Measurements from ENCODE around the gene SCG3. TPM values are rescaled to one million over a fixed set of nuclear protein-coding genes. Genes with fewer than 3 reads are reported as not detected.

Gene SCG3
- total and polyA plus RNA-seq, 2 of the 4 experiments (the other 2 are of a cell fraction): 0.02 TPM; not detected in 1

DNA sequence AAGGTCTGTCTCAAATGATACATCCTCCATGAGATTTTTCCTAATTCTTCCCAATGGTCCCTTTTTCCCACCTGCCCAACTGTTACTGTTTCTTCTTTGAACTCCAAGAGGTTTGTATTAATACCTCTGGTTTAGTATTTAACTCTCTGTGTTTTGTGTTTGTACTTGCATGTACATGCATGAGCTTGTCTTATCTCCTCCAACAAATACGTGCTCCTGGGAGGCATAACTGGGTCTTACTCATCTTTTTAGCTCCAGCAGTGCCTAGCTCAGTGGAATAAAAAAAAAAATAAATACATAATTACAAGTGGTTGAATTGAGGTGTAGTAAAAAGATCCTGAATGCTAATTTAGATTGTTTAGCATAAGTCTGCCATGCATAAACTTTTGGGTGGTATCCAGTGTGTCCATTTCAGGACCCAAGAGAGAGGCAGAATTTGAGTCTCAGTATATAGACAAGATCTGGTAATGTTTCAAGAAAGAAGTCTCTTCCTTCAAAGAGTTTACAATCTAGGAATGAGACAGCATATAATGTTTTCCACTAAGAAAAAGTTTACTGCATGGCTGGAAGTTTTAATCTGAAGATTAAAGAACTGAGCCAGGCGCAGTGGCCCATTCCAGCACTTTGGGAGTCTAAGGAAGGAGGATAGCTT is 57.9 kb downstream of the SCG3 start:
- no peak overlapping the region for H2BK15ac ChIP-seq (ENCODE audit: low read depth, low read length)
- POLR2A ChIA-PET (ENCODE audit: unreplicated experiment): no interaction called here
- H3K27ac ChIP-seq (ENCODE audit: insufficient read depth, low read length): no peak overlapping the region
- TF ChIP-seq RFX5 (IDR thresholded peaks at IDR 0.05; ENCODE audit: low read depth, low read length) (no peak), BHLHE40 (IDR thresholded peaks at IDR 0.05; ENCODE audit: low read depth, low read length) (no peak), SMC3 (IDR thresholded peaks at IDR 0.05; ENCODE audit: low read depth, low read length) (no peak), CHD1 (IDR thresholded peaks at IDR 0.05; ENCODE audit: low read depth, low read length) (no peak), MXI1 (IDR thresholded peaks at IDR 0.05; ENCODE audit: borderline replicate concordance, low read depth, low read length) (no peak), MAZ (IDR thresholded peaks at IDR 0.05; ENCODE audit: borderline replicate concordance, low read depth, low read length) (no peak), CTCF (conservative IDR thresholded peaks at IDR 0.05; ENCODE audit: low read depth, low read length) (no peak), POLR2A (IDR thresholded peaks at IDR 0.05; ENCODE audit: low read depth, low read length) (no peak)
- no peak overlapping the region for H2BK5ac ChIP-seq (ENCODE audit: low read depth, low read length, poor library complexity, severe bottlenecking)
- intact Hi-C loops (cut with micrococcal nuclease): no loop called here
- no peaks in the 10 kb centered on the region for H3K9me1 ChIP-seq (ENCODE audit: insufficient read depth, low read length)
- H3K14ac ChIP-seq (replicated peaks; ENCODE audit: low read depth, low read length): no peak overlapping the region
- no peaks in the 10 kb centered on the region for H3K9me3 ChIP-seq (ENCODE audit: control insufficient read depth, insufficient read depth, low read length)
- CTCF ChIA-PET: no interaction called here
- no peak overlapping the region for H4K8ac ChIP-seq (ENCODE audit: low read depth in 2 of 2, low read length in 2 of 2)
- H3K9ac ChIP-seq (ENCODE audit: low read depth, low read length): no peak overlapping the region
- H3K27me3 ChIP-seq (ENCODE audit: control insufficient read depth, insufficient read depth, low read length): peaks cover 2% of the 10 kb centered on the region; the same call in 1 of the 2 replicates
- no peak overlapping the region for H3K18ac ChIP-seq (ENCODE audit: low read depth, low read length)
- peaks cover 4 to 22% of the 10 kb centered on the region in 2 experiments; a peak in 3 of 4 replicates for H3K79me1 ChIP-seq (ENCODE audit: low read depth in 1 of 2, low read length in 2 of 2)
- no peak overlapping the region for H2BK120ac ChIP-seq (ENCODE audit: low read depth, low read length)
- no peak for DNase-seq
- H2AK5ac ChIP-seq (ENCODE audit: low read depth, low read length): no peak overlapping the region
- BruUV-seq (replicated peaks): no TSS peak
- no peak overlapping the region for H3K4me2 ChIP-seq (ENCODE audit: low read depth, low read length)
- peaks cover 6% of the 10 kb centered on the region; the same call in 1 of the 2 replicates for H3K4me1 ChIP-seq (ENCODE audit: control insufficient read depth, insufficient read depth, low read length)
- H4K5ac ChIP-seq (ENCODE audit: low read depth, low read length): no peak overlapping the region
- no peak for ATAC-seq (ENCODE audit: low read depth)
- no peaks in the 10 kb centered on the region for H4K20me1 ChIP-seq (ENCODE audit: insufficient read depth, low read length)
- no peak overlapping the region for H2AFZ ChIP-seq (replicated peaks; ENCODE audit: low read length, poor library complexity)
- H3K4me3 ChIP-seq (ENCODE audit: insufficient read depth, low read depth, low read length): no peak overlapping the region
- no peak overlapping the region for H3K4ac ChIP-seq (ENCODE audit: low read depth, low read length)
- no peak overlapping the region for H4K91ac ChIP-seq (ENCODE audit: insufficient read depth, low read depth, low read length)
- dilution Hi-C loops (cut with HindIII; ENCODE audit: low sequenced_read_pairs, unreplicated experiment): no loop called here
- H3K23ac ChIP-seq (ENCODE audit: low read depth, low read length): no peak overlapping the region
- H2BK20ac ChIP-seq (ENCODE audit: low read depth, low read length): no peak overlapping the region
- in situ Hi-C loops (cut with MboI; ENCODE audit: low sequenced_read_pairs): no loop called here
- H3K36me3 ChIP-seq (ENCODE audit: control insufficient read depth, insufficient read depth, low read length): no peaks in the 10 kb centered on the region
- WGBS, 2 experiments (ENCODE audit: extremely low coverage in 2 of 2, insufficient read length in 1 of 2): no CpG with 5 or more reads among the region's 2 CpGs
- no peak overlapping the region for H3K56ac ChIP-seq (ENCODE audit: extremely low read depth, insufficient read depth, low read length)
- H2AK9ac ChIP-seq (replicated peaks; ENCODE audit: low read depth, low read length, poor library complexity): no peak overlapping the region
